GM21528 (cell line): Measurements from ENCODE around the gene WDR41.
"Not testable (repeated sequence)": the region's sequence is repeated elsewhere in the genome, so short reads cannot be mapped to it uniquely, and the experiment has no call there.

Experiments
- ATAC-seq: cut with Tn5 transposase; IDR thresholded peaks from one replicate; pipeline ENCODE4 v1.9.1; 2021; ENCODE audit warnings: mild to moderate bottlenecking, moderate library complexity; ENCODE audit not compliant: unreplicated experiment, low FRiP score

The WDR41 gene, protein sequence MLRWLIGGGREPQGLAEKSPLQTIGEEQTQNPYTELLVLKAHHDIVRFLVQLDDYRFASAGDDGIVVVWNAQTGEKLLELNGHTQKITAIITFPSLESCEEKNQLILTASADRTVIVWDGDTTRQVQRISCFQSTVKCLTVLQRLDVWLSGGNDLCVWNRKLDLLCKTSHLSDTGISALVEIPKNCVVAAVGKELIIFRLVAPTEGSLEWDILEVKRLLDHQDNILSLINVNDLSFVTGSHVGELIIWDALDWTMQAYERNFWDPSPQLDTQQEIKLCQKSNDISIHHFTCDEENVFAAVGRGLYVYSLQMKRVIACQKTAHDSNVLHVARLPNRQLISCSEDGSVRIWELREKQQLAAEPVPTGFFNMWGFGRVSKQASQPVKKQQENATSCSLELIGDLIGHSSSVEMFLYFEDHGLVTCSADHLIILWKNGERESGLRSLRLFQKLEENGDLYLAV

DNA sequence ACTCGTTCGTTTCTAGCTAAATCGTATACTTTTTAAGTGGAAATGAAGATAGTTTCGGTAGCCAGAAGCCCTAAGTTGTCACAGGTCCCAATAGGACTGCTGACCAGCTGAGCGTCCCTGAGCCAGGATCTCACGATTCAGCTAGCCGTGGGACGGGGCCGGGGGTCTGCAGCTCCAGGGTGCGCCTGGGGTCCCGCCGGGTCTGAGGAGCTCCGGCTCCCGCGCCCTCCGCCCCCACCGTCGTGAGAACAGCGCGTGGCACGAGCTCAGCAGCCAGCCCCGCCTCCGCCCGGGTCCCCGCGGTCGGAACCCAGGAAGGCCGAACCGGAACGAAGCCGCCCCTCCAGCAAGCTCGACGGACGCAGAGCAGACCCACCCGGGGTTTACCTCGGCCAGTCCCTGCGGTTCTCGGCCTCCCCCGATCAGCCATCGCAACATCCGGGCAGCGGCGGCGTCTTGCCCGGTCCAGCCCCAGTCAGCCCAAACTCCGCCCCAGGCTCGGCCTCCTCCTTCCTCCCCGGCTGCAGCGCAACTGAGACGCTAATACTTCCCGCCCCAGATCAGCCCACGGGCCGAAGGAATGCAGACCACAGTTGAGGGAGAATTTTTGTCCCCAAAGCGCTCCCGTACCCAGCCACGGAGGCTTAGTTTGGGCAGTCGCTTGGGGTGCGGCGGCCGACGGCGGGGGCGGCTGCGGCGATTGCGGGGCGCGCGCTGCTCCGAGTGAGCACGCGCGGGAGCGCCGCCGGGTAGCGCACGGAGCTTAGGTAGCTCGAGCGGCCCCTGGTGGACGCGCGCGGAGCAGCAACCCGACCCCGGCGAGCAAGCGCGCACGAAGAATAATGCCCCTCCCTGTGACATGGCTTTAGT lies at the start of gene WDR41:
WDR41 (minus strand) TSS at position 534 of the 870 bp plus-strand sequence; CDS start at position 438, 96 bp downstream.
- peak; percentile 96 for ATAC-seq

- ATAC-seq = no peak
These were observed 39.2 kb upstream of the WDR41 start for GRCh38 chr5:77531297-77531696.

DNA sequence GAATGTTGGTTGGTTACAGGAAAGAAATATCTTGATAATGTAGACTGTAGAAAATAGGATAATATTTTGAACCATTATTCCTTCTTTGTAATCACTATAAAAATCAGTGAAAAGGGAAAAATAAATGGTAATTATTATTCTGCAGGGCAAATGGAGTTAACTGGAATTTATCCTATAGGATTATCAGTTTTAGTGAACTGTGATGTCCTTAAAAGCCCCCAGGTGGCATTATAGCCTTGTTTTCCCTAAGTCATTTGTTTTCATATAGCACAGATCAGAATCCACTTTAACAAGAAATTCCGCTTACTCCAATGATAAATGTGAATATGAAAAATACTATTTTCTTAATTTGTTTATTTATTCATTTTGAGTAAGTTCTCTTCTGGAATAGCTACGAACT lies 26.2 kb upstream of the WDR41 start:
- ATAC-seq = no peak

DNA sequence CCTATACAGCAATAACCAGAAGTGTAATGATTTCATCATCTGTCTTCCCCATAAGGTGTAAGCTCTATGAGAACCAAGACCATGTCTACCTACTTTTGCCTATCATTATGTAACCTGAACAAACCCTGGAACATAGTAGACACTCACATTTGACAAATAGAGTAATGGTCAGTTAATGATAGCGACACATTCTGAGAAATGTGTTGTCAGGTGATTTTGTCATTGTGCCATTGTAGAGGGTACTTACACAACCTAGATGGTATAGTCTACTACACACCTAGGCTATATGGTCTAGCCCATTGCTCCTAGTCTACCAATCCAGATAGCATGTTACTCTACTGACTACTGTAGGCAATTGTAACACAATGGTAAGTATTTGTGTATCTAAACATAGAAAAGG lies 22.3 kb upstream of the WDR41 start:
- ATAC-seq = no peak

- no peak for ATAC-seq
These were observed 21.2 kb upstream of the WDR41 start for GRCh38 chr5:77513321-77513720.

- not testable (repeated sequence) for ATAC-seq
These were observed 9.0 kb upstream of the WDR41 start for GRCh38 chr5:77501132-77501531.

DNA sequence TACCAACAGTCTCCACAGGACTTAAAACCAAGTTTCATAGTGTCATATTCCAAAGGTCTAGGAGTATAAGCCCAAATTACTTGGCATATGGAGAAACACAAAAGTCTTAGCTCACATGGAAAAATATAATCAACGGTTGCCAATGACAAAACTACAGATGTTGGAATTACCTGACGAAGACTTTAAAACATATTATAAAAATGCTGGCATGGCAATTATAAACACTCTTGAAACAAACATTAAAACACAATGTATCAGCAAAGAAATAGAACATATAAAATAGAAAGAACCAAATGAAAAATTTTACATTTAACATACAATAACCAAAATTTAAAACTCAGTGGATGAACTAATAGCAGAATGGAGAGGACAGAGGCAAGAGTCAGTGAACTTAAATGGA lies 7.9 kb upstream of the WDR41 start:
- no peak for ATAC-seq

DNA sequence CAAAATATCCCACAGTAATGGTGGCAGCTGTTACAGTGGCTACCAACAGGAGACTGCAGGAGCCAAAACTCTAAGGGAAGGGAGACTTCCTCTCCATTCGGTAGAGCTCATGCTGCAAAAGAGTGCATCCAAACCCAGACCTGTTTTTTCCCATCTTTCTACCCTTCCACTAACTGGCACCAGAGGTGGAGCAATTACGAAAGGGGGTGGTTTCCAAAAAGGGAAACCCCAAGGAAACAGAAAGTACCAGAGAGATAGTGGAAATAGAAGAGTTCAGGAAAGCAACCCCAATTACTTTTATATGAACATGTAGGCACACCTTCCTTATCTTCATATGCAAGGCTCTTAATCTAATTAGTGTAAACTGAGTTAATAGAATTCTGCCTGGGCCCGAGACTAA lies 7.3 kb upstream of the WDR41 start:
- ATAC-seq = no peak

DNA sequence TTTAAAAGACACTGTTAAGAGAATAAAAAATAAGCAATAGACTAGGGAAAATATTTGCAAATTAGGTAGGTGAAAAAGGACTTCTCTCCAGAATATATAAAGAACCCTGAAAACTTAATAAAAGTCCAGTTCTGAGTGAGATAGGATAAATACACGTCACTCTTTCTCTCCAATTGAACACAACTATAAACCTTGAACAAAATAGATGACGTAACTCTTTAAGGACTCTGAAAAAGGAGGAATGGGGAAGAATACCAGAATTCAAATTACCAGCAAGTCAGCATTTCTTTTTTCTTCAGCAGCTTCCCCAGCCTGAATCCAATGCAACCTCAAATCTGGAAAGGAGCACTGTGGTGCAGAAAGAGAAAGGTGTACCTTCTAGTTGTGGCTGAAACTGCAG lies 6.8 kb upstream of the WDR41 start:
- no peak for ATAC-seq

DNA sequence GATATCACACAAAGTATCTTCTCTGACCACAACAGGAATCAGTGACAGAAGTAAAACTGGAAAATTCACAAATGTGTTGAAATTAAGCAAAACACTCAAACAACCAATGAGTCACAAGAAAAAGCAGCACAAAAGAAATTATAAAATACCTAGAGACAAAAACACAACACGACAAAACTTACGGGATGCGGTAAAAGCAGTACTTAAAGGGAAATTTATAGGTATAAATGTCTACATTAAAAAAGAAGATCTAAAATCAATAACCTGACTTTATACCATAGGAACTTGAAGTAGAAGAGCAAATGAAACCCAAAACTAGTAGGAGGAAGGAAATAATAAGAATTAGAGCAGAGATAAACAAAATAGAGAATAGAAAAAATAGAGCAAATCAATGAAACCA lies 2.8 kb upstream of the WDR41 start:
- ATAC-seq = no peak

GRCh38 chr5:77492653-77493000 lies 511 bp upstream of the WDR41 start:
- peak; percentile 17 for ATAC-seq

DNA sequence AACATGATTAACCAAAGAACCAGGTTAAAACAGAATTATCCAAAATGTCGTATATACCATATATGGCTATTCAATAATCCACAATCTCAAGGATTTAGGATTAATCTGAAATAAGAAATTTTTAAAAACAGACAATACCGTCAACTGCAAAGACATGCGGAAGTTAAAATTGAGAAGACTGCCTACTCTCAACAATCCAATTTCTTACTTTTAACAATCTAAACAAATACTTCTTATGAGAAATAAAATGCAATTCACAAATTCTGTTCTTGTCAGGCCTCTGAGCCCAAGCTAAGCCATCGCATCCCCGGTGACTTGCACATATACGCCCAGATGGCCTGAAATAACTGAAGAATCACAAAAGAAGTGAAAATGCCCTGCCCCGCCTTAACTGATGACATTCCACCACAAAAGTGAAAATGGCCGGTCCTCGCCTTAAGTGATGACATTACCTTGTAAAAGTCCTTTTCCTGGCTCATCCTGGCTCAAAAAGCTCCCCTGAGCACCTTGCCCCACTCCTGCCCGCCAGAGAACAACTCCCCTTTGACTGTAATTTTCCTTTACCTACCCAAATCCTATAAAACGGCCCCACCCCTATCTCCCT lies 1.3 kb downstream of the WDR41 start:
- not testable (repeated sequence) for ATAC-seq

- no peak for ATAC-seq
These were observed 5.7 kb downstream of the WDR41 start for GRCh38 chr5:77486344-77486962.

DNA sequence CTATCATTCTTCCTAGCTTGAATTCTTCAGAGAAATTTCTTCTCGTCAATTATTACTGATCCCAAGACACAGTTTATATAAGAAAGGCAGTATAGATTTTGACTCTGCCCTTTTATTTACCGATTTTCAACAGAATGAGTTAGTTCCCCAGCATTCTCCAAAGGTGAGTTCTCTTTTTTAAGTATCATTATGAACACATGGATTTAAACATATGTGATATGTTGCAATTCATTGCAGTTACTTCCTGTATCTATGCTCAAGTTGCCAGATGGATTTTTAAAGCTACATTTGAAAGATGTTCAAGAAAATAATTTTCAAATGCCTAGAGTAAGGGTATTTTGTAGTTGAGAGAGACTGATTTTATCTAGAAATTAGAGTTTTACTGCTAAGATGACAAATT lies 8.4 kb downstream of the WDR41 start:
- no peak for ATAC-seq

DNA sequence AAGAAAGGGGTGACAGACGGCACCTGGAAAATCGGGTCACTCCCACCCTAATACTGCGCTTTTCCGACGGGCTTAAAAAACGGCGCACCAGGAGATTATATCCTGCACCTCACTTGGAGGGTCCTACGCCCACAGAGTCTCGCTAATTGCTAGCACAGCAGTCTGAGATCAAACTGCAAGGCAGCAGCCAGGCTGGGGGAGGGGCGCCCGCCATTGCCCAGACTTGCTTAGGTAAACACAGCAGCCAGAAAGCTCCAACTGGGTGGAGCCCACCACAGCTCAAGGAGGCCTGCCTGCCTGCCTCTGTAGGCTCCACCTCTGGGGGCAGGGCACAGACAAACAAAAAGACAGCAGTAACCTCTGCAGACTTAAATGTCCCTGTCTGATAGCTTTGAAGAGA lies 17.1 kb downstream of the WDR41 start:
- not testable (repeated sequence) for ATAC-seq

DNA sequence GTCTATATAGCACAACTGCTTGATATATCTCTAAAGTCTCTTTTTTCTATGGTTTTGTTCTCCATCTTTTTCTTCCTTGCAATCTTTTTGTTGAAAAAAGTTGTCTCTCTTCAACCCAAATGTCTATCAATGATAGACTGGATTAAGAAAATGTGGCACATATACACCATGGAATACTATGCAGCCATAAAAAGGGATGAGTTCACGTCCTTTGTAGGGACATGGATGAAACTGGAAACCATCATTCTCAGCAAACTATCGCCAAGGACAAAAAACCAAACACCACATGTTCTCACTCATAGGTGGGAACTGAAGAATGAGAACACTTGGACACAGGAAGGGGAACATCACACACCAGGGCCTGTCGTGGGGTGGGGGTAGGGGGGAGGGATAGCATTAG lies 23.2 kb downstream of the WDR41 start:
- not testable (repeated sequence) for ATAC-seq

- ATAC-seq = no peak
These were observed 28.2 kb downstream of the WDR41 start for GRCh38 chr5:77463905-77464304.

GRCh38 chr5:77461287-77461686 lies 30.8 kb downstream of the WDR41 start:
- ATAC-seq = no peak

DNA sequence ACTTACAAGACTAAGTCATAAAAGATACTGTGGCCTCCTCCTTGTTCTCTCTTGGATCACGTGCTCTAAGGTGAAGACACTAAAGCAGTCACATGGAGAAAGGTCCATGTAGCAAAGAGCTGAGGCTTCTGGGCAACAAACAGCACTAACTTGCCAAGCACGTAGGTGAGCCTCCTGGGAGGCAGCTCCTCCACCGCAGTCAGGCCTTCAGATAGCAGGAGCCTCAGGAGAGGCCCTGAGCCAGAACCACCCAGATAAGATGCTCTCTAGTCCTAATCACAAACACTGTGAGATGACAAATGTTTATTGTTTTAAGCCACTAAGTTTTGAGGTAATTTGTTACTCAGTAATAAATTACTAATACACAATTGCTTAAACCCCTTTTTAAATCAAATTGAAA lies 38.0 kb downstream of the WDR41 start:
- ATAC-seq = no peak

GRCh38 chr5:77452351-77452750 lies 39.8 kb downstream of the WDR41 start:
- no peak for ATAC-seq

GRCh38 chr5:77449981-77450380 lies 42.1 kb downstream of the WDR41 start:
- no peak for ATAC-seq
